Measurements from ENCODE around the gene ETV2.

DNA sequence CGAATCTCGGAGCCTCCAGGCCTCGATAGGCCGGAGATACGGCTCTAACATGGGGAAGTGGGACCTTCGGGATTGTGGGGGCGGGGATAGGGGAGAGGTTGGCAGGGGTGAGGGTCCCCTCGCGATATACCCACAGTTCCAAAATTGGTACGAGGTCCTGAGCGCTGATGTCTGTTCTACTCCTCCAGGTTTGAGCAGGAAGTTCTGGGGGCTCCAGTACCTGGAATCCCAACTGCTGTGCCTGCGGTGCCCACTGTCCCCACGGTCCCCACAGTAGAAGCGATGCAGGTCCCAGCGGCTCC is 12.3 kb upstream of the ETV2 start:
- TF ChIP-seq, protein P1, sequence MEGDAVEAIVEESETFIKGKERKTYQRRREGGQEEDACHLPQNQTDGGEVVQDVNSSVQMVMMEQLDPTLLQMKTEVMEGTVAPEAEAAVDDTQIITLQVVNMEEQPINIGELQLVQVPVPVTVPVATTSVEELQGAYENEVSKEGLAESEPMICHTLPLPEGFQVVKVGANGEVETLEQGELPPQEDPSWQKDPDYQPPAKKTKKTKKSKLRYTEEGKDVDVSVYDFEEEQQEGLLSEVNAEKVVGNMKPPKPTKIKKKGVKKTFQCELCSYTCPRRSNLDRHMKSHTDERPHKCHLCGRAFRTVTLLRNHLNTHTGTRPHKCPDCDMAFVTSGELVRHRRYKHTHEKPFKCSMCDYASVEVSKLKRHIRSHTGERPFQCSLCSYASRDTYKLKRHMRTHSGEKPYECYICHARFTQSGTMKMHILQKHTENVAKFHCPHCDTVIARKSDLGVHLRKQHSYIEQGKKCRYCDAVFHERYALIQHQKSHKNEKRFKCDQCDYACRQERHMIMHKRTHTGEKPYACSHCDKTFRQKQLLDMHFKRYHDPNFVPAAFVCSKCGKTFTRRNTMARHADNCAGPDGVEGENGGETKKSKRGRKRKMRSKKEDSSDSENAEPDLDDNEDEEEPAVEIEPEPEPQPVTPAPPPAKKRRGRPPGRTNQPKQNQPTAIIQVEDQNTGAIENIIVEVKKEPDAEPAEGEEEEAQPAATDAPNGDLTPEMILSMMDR (IDR thresholded peaks at IDR 0.05 in 2 of 3, conservative IDR thresholded peaks at IDR 0.05 in 1 of 3; ENCODE audit: borderline replicate concordance in 1 of 3, insufficient read depth in 1 of 3, low read depth in 2 of 3, low read length in 2 of 3): no peak
- TF ChIP-seq POLR2A (IDR thresholded peaks at IDR 0.05; ENCODE audit: borderline replicate concordance, extremely low read depth, insufficient read depth, insufficient read length) (no peak), YY1 (IDR thresholded peaks at IDR 0.05; ENCODE audit: extremely low read depth, insufficient replicate concordance, low read depth, low read length) (no peak)

All from HCT116 (cell line).